Cardiac fibroblast (primary cell): Measurements from ENCODE around the gene RETSAT.

Experiments used
- DNase-seq, 2 donors: peaks; one replicate each; pipeline versions ENCODE4 v3.0.0 to v3.0.0-alpha.2; 2010; ENCODE audit warnings: low read depth in 2 of 2
- H3K4me3 ChIP-seq, 2 donors: replicated peaks in 1 of 2; 1 replicate in 1 of 2; 2 replicates in 1 of 2; pipeline ENCODE4 v1.5.1; 2011; ENCODE audit warnings: low read depth in 2 of 2, low read length in 2 of 2, mild to moderate bottlenecking in 2 of 2, moderate library complexity in 1 of 2
- TF ChIP-seq, protein P1 (sequence below): IDR thresholded peaks from one replicate; pipeline ENCODE4 v1.5.1; 2011; ENCODE audit warnings: low read depth, mild to moderate bottlenecking, low read length, inconsistent platforms

The RETSAT gene

DNA sequence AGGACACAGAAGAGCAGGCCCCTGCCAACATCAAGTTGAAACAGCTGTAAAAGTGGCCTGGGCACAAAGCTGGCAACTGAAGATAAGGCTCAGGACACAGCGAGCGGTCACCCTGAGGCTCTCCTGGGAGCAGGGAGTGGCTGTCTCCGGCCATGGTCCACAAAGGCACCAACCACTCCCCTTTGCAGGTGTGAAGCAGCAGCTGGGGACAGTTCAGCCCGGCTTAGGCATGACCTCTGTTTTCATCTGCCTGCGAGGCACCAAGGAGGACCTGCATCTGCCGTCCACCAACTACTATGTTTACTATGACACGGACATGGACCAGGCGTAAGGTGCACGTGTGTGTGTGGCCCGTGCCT lies 39.5 kb downstream of the RETSAT start:
- H3K4me3 ChIP-seq = no peak overlapping the region
- TF ChIP-seq, protein P1, sequence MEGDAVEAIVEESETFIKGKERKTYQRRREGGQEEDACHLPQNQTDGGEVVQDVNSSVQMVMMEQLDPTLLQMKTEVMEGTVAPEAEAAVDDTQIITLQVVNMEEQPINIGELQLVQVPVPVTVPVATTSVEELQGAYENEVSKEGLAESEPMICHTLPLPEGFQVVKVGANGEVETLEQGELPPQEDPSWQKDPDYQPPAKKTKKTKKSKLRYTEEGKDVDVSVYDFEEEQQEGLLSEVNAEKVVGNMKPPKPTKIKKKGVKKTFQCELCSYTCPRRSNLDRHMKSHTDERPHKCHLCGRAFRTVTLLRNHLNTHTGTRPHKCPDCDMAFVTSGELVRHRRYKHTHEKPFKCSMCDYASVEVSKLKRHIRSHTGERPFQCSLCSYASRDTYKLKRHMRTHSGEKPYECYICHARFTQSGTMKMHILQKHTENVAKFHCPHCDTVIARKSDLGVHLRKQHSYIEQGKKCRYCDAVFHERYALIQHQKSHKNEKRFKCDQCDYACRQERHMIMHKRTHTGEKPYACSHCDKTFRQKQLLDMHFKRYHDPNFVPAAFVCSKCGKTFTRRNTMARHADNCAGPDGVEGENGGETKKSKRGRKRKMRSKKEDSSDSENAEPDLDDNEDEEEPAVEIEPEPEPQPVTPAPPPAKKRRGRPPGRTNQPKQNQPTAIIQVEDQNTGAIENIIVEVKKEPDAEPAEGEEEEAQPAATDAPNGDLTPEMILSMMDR = no peak
- no peak for DNase-seq

GRCh38 chr2:85312404-85312803 lies 41.9 kb downstream of the RETSAT start:
- H3K4me3 ChIP-seq = no peak overlapping the region
- DNase-seq = peak; percentile 76 to 90
- TF ChIP-seq, protein P1 = no peak

- DNase-seq = no peak
- TF ChIP-seq, protein P1 = no peak
- no peak overlapping the region for H3K4me3 ChIP-seq
Observed at GRCh38 chr2:85310330-85310729, 44.0 kb downstream of the RETSAT start.

DNA sequence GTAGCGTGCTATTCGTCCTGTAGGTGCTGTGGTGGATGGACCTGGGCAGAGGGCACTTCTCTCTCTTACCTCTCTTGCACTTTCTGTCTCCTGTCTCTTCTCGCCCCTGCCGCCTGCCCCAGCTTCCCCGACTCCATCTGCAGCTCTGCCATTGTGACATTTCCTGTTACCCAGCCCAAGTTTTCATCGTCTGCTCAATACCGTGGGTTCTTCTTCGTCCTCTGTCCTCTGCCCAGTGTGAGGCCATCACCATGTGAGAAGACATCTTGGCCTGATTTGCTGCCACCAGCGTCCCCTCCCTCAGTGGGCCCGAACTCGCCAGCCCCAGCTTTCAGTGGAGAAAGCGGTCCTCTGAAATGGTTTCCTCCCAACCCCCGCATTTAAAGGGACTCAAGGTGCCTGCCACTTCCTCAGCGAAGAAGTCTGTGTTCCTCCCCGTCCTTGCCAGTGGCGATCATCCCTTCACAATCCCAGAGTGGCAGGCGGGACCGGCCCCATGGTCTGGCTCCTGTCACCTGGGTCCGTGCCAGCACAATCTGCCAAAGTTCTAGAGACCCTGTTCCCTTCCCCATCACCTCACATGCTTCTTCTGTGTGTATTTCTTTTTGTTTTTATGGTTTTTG lies 44.5 kb downstream of the RETSAT start:
- DNase-seq = no peak
- no peak overlapping the region for H3K4me3 ChIP-seq
- TF ChIP-seq, protein P1 = no peak

GRCh38 chr2:85308896-85309555 lies 45.3 kb downstream of the RETSAT start:
- peak; percentile 46 to 53 for DNase-seq
- no peak overlapping the region for H3K4me3 ChIP-seq
- TF ChIP-seq, protein P1 = no peak

- no peak overlapping the region for H3K4me3 ChIP-seq
- TF ChIP-seq, protein P1 = no peak
- DNase-seq = no peak
Observed at GRCh38 chr2:85308201-85308600, 46.1 kb downstream of the RETSAT start.

GRCh38 chr2:85307527-85307897 lies 46.8 kb downstream of the RETSAT start:
- DNase-seq = no peak
- no peak overlapping the region for H3K4me3 ChIP-seq

More at GRCh38 chr2:85307527-85307897, 46.8 kb downstream of the RETSAT start:
- TF ChIP-seq, protein P1 = no peak
